Stimulated activated naive B cell treated with anti-CD40 and anti-IgM and Interleukin-4, amounts not matched to agents 10 μg/mL and 1 μg/mL and 100 μg/mL, for 72 hours (primary cell): ENCODE data around the gene TYK2.

Source experiments
- ATAC-seq, 2 donors: fragments of 150-1000 bp; cut with Tn5 transposase; replicated peaks; 2 replicates each; pipeline ENCODE4 v1.10.0; 2021; ENCODE audit warnings: moderate library complexity in 1 of 2
- DNase-seq: peaks from one replicate; pipeline ENCODE4 v3.0.0; 2021
- H3K27ac Mint-ChIP-seq: one replicate; pipeline ENCODE4 v1.8.0; 2022; ENCODE audit warnings: mild to moderate bottlenecking, mixed read lengths
- H3K27me3 Mint-ChIP-seq, 2 donors: one replicate each; pipeline ENCODE4 v1.8.0; 2022; ENCODE audit warnings: mixed read lengths in 2 of 2
- H3K36me3 Mint-ChIP-seq, 2 donors: one replicate each; pipeline ENCODE4 v1.8.0; 2022; ENCODE audit warnings: mixed read lengths in 2 of 2, mild to moderate bottlenecking in 1 of 2
- H3K4me1 Mint-ChIP-seq, 2 donors: one replicate each; pipeline ENCODE4 v1.8.0; 2022; ENCODE audit warnings: mixed read lengths in 2 of 2, mild to moderate bottlenecking in 1 of 2
- H3K4me3 Mint-ChIP-seq, 2 donors: one replicate each; pipeline ENCODE4 v1.8.0; 2022; ENCODE audit warnings: mild to moderate bottlenecking in 2 of 2, mixed read lengths in 2 of 2, moderate library complexity in 1 of 2
- H3K9me3 Mint-ChIP-seq, 2 donors: one replicate each; pipeline ENCODE4 v1.8.0; 2022; ENCODE audit warnings: mixed read lengths in 2 of 2, mild to moderate bottlenecking in 1 of 2

The TYK2 gene

DNA sequence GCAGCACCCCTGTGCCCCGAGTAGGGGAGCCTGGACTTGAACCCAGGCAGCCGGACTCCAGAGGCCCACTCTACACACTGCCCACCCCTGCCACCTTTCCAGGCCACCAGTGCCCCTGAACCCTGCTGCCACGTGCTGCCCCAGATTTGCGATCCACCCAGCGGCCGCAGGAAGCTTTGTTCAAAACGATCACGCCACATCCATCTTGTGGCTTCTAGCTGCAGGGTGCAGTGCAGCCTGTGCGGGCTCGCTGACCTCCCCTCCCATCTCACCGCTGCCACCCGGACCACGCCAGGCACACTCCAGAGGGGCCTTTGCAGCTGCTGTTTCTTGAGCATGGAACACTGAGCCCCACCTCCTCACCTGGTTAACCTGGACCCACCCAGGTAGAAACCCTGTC lies 50.8 kb downstream of the TYK2 start:
- peaks cover 36 to 43% of the 10 kb centered on the region in 2 donors for H3K36me3 Mint-ChIP-seq
- DNase-seq (no peak), ATAC-seq (no peak)
- peak overlapping the region; percentile 51 for H3K27ac Mint-ChIP-seq
- no peaks in the 10 kb centered on the region for H3K9me3 Mint-ChIP-seq
- no peaks in the 10 kb centered on the region for H3K27me3 Mint-ChIP-seq
- H3K4me1 Mint-ChIP-seq, result peaks cover 22 to 33% of the 10 kb centered on the region in 2 donors
- no peak overlapping the region for H3K4me3 Mint-ChIP-seq

DNA sequence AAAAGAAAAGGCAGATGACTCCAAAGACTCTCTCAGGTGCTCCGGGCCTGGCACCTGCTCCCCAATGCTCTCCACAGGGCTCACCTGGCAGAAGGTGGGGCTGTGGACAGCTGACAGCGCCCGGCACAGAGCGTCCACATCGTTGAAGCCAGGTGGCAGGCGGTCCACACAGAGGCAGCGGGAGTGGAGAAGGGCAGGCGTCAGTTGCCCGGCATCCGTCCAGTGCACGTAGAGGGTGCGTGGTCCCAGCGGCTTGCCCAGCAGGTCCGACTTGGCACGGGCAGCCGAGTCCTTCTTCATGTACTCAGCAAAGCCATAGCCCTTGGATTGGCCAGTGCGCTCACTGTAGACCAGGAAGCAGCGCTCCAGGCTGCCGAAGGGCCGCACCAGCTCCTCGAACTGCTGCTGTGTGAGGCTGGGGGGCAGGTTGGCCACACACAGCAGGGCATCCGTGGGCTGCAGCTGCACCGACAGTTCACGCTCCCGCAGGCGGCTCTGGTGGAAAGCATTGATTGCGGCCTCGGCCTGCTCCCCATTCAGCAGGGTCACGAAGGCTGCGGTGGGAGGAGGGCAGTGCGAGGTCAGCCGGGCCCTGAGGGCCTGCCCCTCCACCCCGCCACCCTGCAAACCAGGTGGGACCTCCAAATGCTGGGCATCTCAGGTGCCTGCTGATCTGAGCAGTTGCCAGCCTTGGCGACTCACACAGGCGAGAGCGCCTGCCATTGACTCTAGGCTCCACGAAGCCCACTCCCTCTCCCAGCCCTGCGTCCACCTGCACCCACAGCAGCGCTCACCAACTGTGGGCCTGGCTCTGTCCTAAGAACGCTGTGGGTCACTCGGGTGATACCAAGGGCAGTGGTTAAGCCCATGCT lies 51.6 kb downstream of the TYK2 start:
- Mint-ChIP-seq H3K36me3 (peaks cover 36 to 43% of the 10 kb centered on the region in 2 donors), H3K4me1 (peaks cover 18 to 25% of the 10 kb centered on the region in 2 donors)
- DNase-seq, result no peak

DNA sequence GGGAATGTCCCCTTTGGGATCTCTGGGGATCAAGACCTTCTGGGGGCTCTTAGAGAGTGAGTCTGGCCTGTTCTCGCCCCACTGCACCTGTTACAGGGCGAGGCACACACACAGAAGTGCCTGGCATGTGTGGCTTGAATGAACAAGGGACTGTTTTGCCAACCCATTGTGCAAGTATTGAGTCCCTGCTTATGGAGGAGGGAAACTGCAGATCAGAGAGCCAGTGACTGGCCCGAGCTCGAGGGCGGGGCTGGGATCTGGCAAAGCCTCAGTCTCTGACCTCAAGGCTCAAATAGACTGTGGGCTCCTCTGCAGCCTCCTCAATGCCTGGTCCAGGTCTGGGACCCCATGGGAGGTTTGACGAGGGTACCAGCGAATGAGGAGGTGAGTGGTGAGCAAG lies 52.6 kb downstream of the TYK2 start:
- peaks cover 30 to 39% of the 10 kb centered on the region in 2 donors for H3K36me3 Mint-ChIP-seq
- no peaks in the 10 kb centered on the region for H3K9me3 Mint-ChIP-seq
- H3K27ac Mint-ChIP-seq, result no peak overlapping the region
- no peak overlapping the region for H3K4me3 Mint-ChIP-seq
- ATAC-seq (no peak), DNase-seq (no peak)
- peaks cover 12 to 16% of the 10 kb centered on the region in 2 donors for H3K4me1 Mint-ChIP-seq
- no peaks in the 10 kb centered on the region for H3K27me3 Mint-ChIP-seq

More for the DNA sequence above, 51.6 kb downstream of the TYK2 start:
- H3K27ac Mint-ChIP-seq, result no peak overlapping the region
- ATAC-seq, result no peak
- no peaks in the 10 kb centered on the region for H3K27me3 Mint-ChIP-seq
- H3K4me3 Mint-ChIP-seq, result no peak overlapping the region
- no peaks in the 10 kb centered on the region for H3K9me3 Mint-ChIP-seq

DNA sequence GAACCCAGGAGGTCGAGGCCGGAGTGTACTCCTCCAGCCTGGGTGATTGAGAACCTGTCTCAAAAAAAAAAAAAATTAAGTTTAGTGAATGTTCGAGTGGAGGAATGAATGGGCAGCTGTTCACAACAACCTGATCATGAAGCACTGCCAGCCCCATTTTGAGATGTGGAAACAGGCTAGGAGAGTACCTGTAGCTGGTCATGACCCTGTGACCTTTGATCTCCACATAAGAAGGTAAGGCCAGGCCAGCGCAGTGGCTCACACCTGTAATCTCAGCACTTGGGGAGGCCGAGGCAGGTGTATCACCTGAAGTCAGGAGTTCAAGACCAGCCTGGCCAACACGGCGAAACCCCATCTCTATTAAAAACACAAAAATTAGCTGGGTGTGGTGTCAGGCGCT lies 54.6 kb downstream of the TYK2 start:
- DNase-seq (no peak), ATAC-seq (no peak)
- Mint-ChIP-seq H3K4me3 (no peak overlapping the region), H3K27me3 (no peaks in the 10 kb centered on the region), H3K9me3 (no peaks in the 10 kb centered on the region), H3K36me3 (peaks cover 30 to 44% of the 10 kb centered on the region in 2 donors), H3K27ac (no peak overlapping the region), H3K4me1 (peaks cover 6 to 11% of the 10 kb centered on the region in 2 donors)

DNA sequence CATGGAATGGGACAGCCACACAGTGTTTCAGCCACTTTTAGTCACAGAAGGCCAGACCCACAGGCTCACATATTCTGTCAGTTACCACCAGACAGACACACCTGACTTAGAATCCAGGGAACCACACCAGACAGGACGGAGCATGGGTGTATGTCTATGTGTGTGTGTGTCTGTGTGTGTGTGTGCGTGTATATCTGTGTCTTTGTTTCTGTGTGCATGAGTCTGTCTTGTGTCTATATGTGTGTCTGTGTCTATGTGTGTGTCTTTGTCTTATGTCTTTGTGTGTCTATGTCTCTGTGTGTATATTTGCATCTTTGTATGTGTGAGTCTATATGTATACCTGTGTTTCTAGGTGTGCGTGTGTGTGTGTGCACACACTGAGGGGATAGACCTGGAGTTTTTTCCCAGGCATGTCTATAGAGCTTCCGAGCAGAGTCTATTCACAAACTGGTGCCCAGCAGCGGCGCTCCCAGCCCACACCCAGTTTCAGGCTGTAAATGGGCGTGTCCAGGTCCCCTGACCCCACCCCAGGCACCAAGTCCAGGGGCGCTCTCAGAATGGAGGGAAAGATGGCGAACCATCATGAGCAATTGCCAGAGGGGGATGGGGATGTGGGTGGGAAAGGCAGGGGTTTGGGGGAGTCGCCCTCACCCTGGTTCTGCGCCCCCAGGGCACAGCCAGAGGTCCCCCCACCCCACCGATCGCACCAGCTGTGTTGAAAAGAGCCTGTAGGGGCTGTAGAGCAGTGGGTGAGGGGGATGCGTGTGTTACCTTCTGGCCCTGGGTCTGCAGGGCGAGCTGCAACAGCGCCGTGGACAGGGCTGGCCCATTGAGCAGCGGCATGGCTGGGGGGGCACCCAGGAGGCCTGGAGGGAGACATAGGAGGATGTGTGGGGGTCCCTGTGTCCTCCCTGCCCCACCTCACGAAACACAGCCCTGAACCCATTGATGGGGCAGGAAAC lies 58.2 kb downstream of the TYK2 start:
- no peak for ATAC-seq
- Mint-ChIP-seq H3K27me3 (no peaks in the 10 kb centered on the region), H3K27ac (peak overlapping the region; percentile 79), H3K4me3 (no peak overlapping the region), H3K9me3 (no peaks in the 10 kb centered on the region), H3K4me1 (peaks cover 3 to 6% of the 10 kb centered on the region in 2 donors), H3K36me3 (peaks cover 18 to 40% of the 10 kb centered on the region in 2 donors)
- DNase-seq, result no peak

DNA sequence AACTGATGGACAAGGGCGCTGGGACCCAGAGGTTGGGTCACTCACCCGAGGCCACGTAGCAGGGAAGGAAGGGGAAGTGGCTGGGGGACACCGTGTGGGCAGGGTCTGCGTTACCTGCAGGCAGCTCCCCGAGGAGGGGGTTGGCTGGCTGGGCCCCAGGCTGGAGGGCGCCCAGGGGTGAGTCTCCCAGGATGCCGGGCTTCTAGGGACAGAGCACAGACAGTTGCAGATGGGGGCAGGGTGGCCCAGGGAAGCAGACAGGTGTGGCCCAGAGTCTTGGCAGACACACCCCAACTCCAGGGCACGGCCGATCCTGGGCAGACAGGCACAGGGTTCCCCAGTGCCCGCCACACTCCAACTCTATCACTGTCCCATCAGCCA lies 59.0 kb downstream of the TYK2 start:
- no peaks in the 10 kb centered on the region for H3K9me3 Mint-ChIP-seq
- H3K27me3 Mint-ChIP-seq, result no peaks in the 10 kb centered on the region
- no peak overlapping the region for H3K27ac Mint-ChIP-seq
- peaks cover 5 to 9% of the 10 kb centered on the region in 2 donors for H3K4me1 Mint-ChIP-seq
- H3K36me3 Mint-ChIP-seq, result peaks cover 22 to 45% of the 10 kb centered on the region in 2 donors
- ATAC-seq (no peak), DNase-seq (no peak)
- H3K4me3 Mint-ChIP-seq, result no peak overlapping the region

DNA sequence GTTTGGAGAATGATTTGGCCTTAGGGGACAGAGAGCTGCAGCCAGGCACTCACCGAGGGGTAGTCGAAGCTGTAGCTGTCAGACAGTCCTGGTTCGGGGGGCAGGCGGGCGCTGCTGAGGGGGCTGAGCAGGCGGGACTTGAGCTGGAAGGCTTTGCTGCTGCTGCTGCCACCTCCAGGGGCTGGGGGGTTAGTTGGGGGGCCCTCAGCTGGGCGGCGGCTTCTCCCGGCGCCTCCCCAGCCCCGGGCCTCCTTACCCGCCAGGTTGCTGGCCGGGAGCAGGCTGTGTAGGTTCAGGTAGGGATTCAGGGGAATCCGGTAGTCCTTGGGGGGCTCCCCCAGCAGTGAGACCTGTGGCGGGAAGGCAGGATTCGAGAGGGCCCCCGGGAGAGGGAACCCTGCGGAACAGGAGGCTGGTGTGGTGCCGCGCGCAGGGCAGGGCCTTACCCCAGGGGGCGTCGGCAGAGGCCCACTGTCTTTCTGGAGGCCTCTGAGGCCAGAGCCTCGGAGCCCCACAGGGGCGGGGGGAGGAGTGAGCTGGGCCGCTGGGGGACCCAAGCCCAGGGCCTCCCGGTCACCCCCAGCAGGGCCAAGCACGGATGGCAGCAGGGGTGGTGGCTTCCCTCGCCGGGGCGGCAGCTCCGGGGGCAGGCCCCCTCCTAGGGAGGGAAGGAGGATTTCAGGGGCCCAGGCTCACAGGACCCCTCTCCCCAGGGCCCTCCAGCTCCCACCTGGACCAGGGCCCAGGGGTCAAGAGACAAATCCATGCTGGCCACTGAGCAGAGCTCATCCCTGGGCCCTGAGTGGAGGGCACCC lies 59.6 kb downstream of the TYK2 start:
- no peak overlapping the region for H3K27ac Mint-ChIP-seq

DNA sequence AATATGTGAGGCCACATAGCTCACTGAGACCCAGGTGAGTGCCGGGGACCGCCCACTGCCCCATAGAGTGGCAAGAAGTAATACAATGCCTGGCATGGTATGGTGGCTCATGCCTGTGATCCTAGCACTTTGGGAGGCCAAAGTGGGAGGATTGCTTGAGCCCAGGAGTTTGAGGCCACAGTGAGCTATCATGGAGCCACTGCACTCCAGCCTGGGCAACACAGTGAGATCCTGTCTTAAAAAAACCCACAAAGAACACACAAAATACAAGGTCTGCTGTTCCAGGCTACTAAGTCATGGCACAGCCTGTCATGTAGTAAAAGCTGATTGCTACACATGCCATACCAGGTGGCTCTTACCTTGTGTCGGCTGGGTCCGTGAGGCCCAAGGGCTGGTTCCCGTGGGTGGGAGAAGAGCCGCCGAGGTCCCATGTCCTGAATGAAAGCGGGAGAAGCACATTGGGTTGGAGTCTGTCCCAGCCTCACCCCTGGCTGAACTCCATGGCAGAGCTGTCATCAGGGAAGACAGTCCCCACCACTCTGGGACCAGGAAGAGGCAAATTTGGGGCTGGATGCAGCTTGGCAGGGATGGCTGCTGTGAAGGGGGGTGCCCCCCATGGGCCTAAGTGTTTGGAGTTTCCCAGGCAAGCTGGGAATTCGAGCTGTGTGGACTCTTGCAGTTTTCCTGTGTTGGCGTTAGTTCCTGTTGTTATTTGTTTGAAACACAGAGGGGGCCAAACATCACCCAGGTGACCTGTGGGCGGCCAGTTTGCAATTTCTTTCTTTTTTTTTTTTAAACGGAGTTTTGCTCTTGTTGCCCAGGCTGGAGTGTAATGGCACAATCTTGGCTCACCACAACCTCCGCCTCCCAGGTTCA lies 61.3 kb downstream of the TYK2 start:
- peak overlapping the region; percentile 51 for H3K27ac Mint-ChIP-seq
- H3K9me3 Mint-ChIP-seq, result no peaks in the 10 kb centered on the region
- no peak overlapping the region for H3K4me3 Mint-ChIP-seq
- H3K36me3 Mint-ChIP-seq, result peaks cover 25 to 47% of the 10 kb centered on the region in 2 donors
- DNase-seq (no peak), ATAC-seq (no peak)
- peaks cover 22 to 30% of the 10 kb centered on the region in 2 donors for H3K4me1 Mint-ChIP-seq
- H3K27me3 Mint-ChIP-seq, result no peaks in the 10 kb centered on the region

More for the DNA sequence above, 59.6 kb downstream of the TYK2 start:
- ATAC-seq (no peak), DNase-seq (no peak)
- H3K9me3 Mint-ChIP-seq, result no peaks in the 10 kb centered on the region
- H3K27me3 Mint-ChIP-seq, result no peaks in the 10 kb centered on the region
- H3K36me3 Mint-ChIP-seq, result peaks cover 26 to 50% of the 10 kb centered on the region in 2 donors
- no peak overlapping the region for H3K4me3 Mint-ChIP-seq
- H3K4me1 Mint-ChIP-seq, result peaks cover 11 to 15% of the 10 kb centered on the region in 2 donors

DNA sequence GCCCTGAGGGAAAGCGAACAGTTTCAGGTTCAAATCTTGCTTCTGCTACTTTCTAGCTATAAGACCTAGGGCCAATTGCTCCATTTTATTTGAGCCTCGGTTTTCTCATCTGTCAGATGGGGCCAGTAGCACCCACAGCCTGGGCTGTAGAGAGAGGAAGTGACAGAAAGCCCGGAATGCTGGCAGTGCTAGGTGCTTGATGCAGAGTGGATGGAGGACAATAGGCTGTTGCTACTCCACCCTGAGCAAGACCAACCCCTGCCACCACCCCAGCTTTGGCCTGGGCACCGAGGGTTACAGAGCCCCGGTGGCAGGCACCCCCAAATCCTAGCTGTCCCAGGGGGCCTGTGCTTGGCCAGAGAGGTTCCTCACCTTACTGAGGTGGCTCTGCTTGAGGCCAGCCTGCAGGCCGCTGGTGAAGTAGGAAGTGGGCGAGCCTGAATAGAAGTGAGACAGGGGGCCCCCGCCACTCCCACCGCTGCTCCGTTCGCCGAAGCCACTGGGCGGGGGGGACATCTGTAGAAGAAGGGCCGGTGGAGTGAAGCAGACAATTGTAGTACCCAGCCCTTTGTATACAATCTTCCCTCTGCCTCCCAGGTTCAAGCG lies 62.4 kb downstream of the TYK2 start:
- H3K27me3 Mint-ChIP-seq, result no peaks in the 10 kb centered on the region

DNA sequence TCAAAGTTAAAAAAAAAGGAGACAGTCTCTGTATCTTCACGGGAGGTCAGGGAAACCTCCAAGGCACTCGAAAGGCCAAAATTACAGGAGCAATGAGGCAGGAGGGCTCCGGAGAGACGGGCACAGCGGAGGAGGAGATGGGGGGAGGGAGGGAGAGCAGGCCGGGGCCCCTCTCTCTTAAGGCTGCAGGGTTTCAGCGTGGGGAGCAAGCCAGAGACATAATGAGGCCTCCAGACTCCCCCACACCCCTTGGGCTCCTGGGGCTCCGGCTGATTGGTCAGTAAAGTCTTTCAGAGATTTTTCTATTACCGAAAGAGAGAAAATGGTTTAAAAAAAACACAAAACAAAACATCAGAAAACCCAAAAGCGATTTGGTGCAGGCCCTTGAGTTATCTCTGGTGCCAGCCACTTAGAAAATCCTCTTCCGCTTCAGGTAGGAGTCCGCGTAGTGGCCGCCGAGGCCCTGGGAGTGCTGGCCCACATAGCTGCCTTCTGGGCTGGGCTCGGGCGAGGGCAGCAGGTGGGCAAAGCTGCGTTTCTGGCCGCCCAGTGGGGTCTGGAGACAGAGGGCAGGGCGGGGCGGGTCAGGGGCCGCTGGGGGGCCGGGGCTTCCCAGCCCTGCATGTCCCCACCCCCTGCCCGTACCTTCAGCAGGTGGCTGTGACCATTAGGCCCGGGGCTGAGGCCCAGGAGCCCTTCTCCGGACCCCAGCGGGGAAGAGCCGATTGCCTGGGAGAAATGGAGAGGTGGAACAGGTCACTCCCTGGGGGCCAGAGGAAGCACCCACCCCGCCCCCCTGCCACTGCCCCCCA lies 63.1 kb downstream of the TYK2 start:
- peaks cover 22 to 30% of the 10 kb centered on the region in 2 donors for H3K4me1 Mint-ChIP-seq
- DNase-seq (no peak), ATAC-seq (no peak)
- peak overlapping the region; percentile 93 for H3K27ac Mint-ChIP-seq
- no peak overlapping the region for H3K4me3 Mint-ChIP-seq
- H3K9me3 Mint-ChIP-seq, result no peaks in the 10 kb centered on the region
- H3K27me3 Mint-ChIP-seq, result no peaks in the 10 kb centered on the region
- peaks cover 28 to 43% of the 10 kb centered on the region in 2 donors for H3K36me3 Mint-ChIP-seq

More for the DNA sequence above, 62.4 kb downstream of the TYK2 start:
- Mint-ChIP-seq H3K27ac (no peak overlapping the region), H3K36me3 (peaks cover 27 to 44% of the 10 kb centered on the region in 2 donors), H3K9me3 (no peaks in the 10 kb centered on the region), H3K4me3 (no peak overlapping the region), H3K4me1 (peaks cover 22 to 30% of the 10 kb centered on the region in 2 donors)
- ATAC-seq, result no peak
- no peak for DNase-seq

DNA sequence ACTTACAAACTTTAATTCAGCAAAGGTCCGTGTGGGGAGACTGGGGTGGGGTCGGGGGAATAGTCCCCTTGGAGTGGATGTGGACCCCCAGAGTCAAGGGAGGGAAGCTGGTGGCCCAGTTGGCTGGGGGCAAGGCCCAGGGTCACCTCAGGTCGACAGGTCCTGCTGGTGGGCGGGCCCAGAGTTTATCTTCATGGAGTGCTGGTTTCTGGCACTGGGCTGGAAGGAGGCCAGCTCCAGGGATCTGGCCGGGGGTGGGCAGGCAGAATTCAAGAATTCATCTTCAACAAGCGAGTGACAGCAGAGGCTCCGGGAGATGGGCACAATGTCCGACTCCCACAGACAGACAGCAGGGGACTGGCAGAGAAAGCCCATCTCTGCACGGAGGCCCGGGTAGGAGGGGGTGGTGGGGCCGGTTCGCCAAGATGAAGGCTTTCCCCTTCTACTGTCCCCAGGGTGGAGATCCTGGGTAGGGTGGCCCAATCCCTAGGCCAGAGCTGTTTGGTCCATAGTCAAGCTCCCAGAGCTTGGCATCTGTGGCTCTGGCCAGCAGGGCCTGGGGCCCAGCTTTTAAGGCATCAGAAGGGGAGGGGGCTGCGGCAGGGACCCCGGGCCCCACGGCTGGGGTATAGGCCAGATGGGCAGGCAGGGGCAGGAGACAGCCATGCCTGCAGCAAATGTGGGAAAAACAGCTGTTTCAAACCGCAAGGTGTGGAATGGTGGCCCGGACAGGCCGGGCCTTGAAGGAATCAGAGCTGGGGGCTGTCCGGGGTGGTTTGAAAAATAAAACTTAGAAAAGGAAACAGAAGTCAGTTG lies 63.9 kb downstream of the TYK2 start:
- Mint-ChIP-seq H3K27me3 (no peaks in the 10 kb centered on the region), H3K4me3 (peak overlapping the region; percentile 93 to 95), H3K27ac (peak overlapping the region; percentile 93), H3K36me3 (peaks cover 28 to 38% of the 10 kb centered on the region in 2 donors), H3K9me3 (no peaks in the 10 kb centered on the region), H3K4me1 (peaks cover 19 to 30% of the 10 kb centered on the region in 2 donors)
- DNase-seq, result no peak
- peak; percentile 3 to 6 for ATAC-seq
